K562 (cell line): Measurements from ENCODE around the gene FAHD2A. TPM values are rescaled to one million over a fixed set of nuclear protein-coding genes. Genes with fewer than 3 reads are reported as not detected.

Experiments used
- BCLAF1 ChIP-seq, 2 experiments: fragments of 450-650 bp in 1 of 2; IDR thresholded peaks; 2 replicates each; pipeline ENCODE4 v1.6.1; 2011 to 2017; ENCODE audit warnings: low read depth in 2 of 2, antibody characterized with exemption in 1 of 2, borderline replicate concordance in 1 of 2, low read length in 1 of 2, mild to moderate bottlenecking in 1 of 2, mixed read lengths in 1 of 2; ENCODE audit not compliant: control insufficient read depth in 1 of 2
- BHLHE40 ChIP-seq: IDR thresholded peaks from 2 replicates; pipeline ENCODE4 v1.6.1; 2011; ENCODE audit warnings: low read length, improper control_type of control experiment
- MAX ChIP-seq: sonication (generic); formaldehyde crosslinking; IDR thresholded peaks from 2 replicates; pipeline ENCODE4 v1.9.0; 2022; ENCODE audit warnings: mild to moderate bottlenecking, missing genetic modification reagents
- NUFIP1 ChIP-seq: fragments of 450-650 bp; IDR thresholded peaks from 2 replicates; pipeline ENCODE4 v1.6.1; 2018; ENCODE audit not compliant: partially characterized antibody
- RFX7 ChIP-seq: fragments of 250-450 bp; sonication (Bioruptor Pico); IDR thresholded peaks from 2 replicates; pipeline ENCODE4 v1.5.1; 2021; ENCODE audit warnings: mild to moderate bottlenecking
- STAT6 ChIP-seq: sonication (generic); formaldehyde crosslinking; IDR thresholded peaks from 2 replicates; pipeline ENCODE4 v1.8.1; 2023; ENCODE audit warnings: mild to moderate bottlenecking, missing genetic modification reagents
- ZFP30 ChIP-seq: fragments of 250-450 bp; sonication (Bioruptor Pico); IDR thresholded peaks from 2 replicates; pipeline ENCODE4 v1.8.0; 2022; ENCODE audit warnings: moderate library complexity, mild to moderate bottlenecking, inconsistent platforms, borderline replicate concordance
- polyA plus RNA-seq, 8 experiments: library from polyadenylated mRNA; depleted of rRNA in 4 of 8; stranded (reverse) in 5 of 8; unstranded in 3 of 8; fragments of >200 nt; fragmentation: Nextera tagmentation in 2 of 8; fragmentation: Illumina TruSeq in 1 of 8; extraction: Ambion mirVana in 2 of 8; extraction: Trizol in 1 of 8; gene quantifications; 2 replicates each; pipeline versions ENCODE4 v1.2.1 to v1.2.3, GENCODE V29; 2011 to 2014; ENCODE audit warnings: inconsistent platforms in 1 of 8, missing spikeins in 1 of 8
- total RNA-seq, 7 experiments: library from RNA; depleted of rRNA in 6 of 7; stranded (reverse); fragments of >200 nt in 6 of 7; fragmentation: Illumina TruSeq in 2 of 7; extraction: Trizol in 2 of 7; gene quantifications; 2 replicates each; pipeline versions ENCODE4 v1.2.1 to v1.2.3, GENCODE V29; 2011 to 2021; ENCODE audit warnings: low replicate concordance in 1 of 7

Gene FAHD2A
- total and polyA plus RNA-seq, 9 of the 15 experiments (the other 6 are each of a cell fraction or from before 2014, with no cell fraction given) = 13.8 to 41.0 (median 30.4) TPM

- no peak for TF ChIP-seq BCLAF1 (IDR thresholded peaks at IDR 0.05; ENCODE audit: borderline replicate concordance in 1 of 2, control insufficient read depth in 1 of 2, low read depth in 2 of 2, low read length in 1 of 2)
- TF ChIP-seq RFX7 (CRISPR knock-in tag) = no peak
- TF ChIP-seq STAT6 (CRISPR knock-in tag) = no peak
- no peak for TF ChIP-seq BHLHE40
- TF ChIP-seq ZFP30 (CRISPR knock-in tag) = no peak
- no peak for TF ChIP-seq MAX (CRISPR knock-in tag)
- TF ChIP-seq NUFIP1 = no peak
Measured at GRCh38 chr2:95390272-95390880, 12.1 kb upstream of the FAHD2A start (continued).
